HepG2 (cell line): ENCODE results near the gene PTGES. TPM values are rescaled to one million over a fixed set of nuclear protein-coding genes. Genes with fewer than 3 reads are reported as not detected.

Source experiments
- ATAC-seq: fragments of 200-7000 bp; cut with Tn5 transposase; 3 replicates; pipeline ENCODE4 v1.9.1; 2020; ENCODE audit warnings: mild to moderate bottlenecking, moderate library complexity
- BruUV-seq: library from RNA; stranded (reverse); fragments of 400-500 nt; replicated peaks from 2 replicates; lab custom pipeline; 2021; lab: Mats Ljungman, UMichigan
- CTCF ChIA-PET: fragments of 300-600 bp; formaldehyde crosslinking; extraction: SDS; loops from one replicate; lab custom pipeline; 2021; ENCODE audit warnings: low total read pairs, inconsistent platforms, low intra/inter-chr PET ratio; lab: Yijun Ruan, JAX
- POLR2A ChIA-PET: fragments of 350-600 bp; sonication (Branson Sonifier 250); formaldehyde crosslinking; loops from one replicate; lab custom pipeline; 2020; ENCODE audit warnings: antibody characterized with exemption, inconsistent platforms; lab: Yijun Ruan, JAX
- DNase-seq: peaks from one replicate; pipeline ENCODE4 v3.0.0-alpha.2; 2015; ENCODE audit warnings: low spot score
- FAIRE-seq: peaks from 3 replicates; lab custom pipeline; 2011; peaks lifted over from hg19 to GRCh38; lab: Jason Lieb, UNC
- H2AFZ ChIP-seq: one replicate; pipeline ENCODE4 v1.6.1; 2011; ENCODE audit warnings: low read length, inconsistent platforms
- H3K27ac ChIP-seq: fragments of 300-600 bp; 3 replicates; pipeline ENCODE4 v1.8.0; 2011; ENCODE audit warnings: mixed run types, mild to moderate bottlenecking, mixed read lengths, low read length, inconsistent platforms; ENCODE audit not compliant: insufficient read depth; ENCODE audit errors: extremely low read length
- H3K27me3 ChIP-seq, 2 experiments: fragments of 200-600 bp in 1 of 2; 2 replicates in 1 of 2; 3 replicates in 1 of 2; pipeline versions ENCODE4 v1.6.0 to v1.8.0; 2011; ENCODE audit warnings: low read length in 2 of 2, mild to moderate bottlenecking in 2 of 2, moderate library complexity in 2 of 2, inconsistent platforms in 1 of 2; ENCODE audit not compliant: insufficient read depth in 2 of 2, control insufficient read depth in 1 of 2
- H3K36me3 ChIP-seq, 2 experiments: fragments of 200-600 bp in 1 of 2; replicated peaks in 1 of 2; 2 replicates in 1 of 2; 3 replicates in 1 of 2; pipeline versions ENCODE4 v1.5.1 to v1.8.0; 2011; ENCODE audit warnings: low read length in 2 of 2, inconsistent platforms in 1 of 2; ENCODE audit not compliant: insufficient read depth in 2 of 2, control insufficient read depth in 1 of 2
- H3K4me1 ChIP-seq: 2 replicates; pipeline ENCODE4 v1.5.1; 2012; ENCODE audit warnings: low read length, inconsistent platforms; ENCODE audit not compliant: insufficient read depth
- H3K4me2 ChIP-seq: 2 replicates; pipeline ENCODE4 v1.6.0; 2011; ENCODE audit warnings: low read depth, low read length, inconsistent platforms
- H3K4me3 ChIP-seq, 3 experiments: fragments of 200-600 bp in 1 of 3; sonication (generic), shearing (Covaris generic) in 1 of 3; replicated peaks in 1 of 3; 2 replicates each; pipeline ENCODE4 v1.5.1; 2011 to 2016; ENCODE audit warnings: low read length in 3 of 3, inconsistent platforms in 2 of 3, low read depth in 2 of 3, mild to moderate bottlenecking in 2 of 3, control low read depth in 1 of 3, mixed read lengths in 1 of 3; ENCODE audit not compliant: insufficient read depth in 1 of 3
- H3K79me2 ChIP-seq: one replicate; pipeline ENCODE4 v1.6.1; 2011; ENCODE audit warnings: low read length, inconsistent platforms; ENCODE audit not compliant: insufficient read depth
- H3K9ac ChIP-seq: 2 replicates; pipeline ENCODE4 v1.6.0; 2011; ENCODE audit warnings: mild to moderate bottlenecking, low read depth, low read length, inconsistent platforms; ENCODE audit not compliant: insufficient read depth
- H3K9me3 ChIP-seq: 2 replicates; pipeline ENCODE4 v1.5.1; 2012; ENCODE audit warnings: mild to moderate bottlenecking, low read length
- H4K20me1 ChIP-seq: 2 replicates; pipeline ENCODE4 v1.6.0; 2011; ENCODE audit warnings: inconsistent platforms, mild to moderate bottlenecking, low read length, moderate library complexity; ENCODE audit not compliant: insufficient read depth
- HNF4G ChIP-seq, 2 experiments: sonication (generic) in 1 of 2; formaldehyde crosslinking in 1 of 2; IDR thresholded peaks; 2 replicates each; pipeline versions ENCODE4 v1.4.0 to v1.6.1; 2011 to 2020; ENCODE audit warnings: borderline replicate concordance in 2 of 2, low read depth in 2 of 2, mild to moderate bottlenecking in 2 of 2, low read length in 1 of 2, missing genetic modification reagents in 1 of 2, moderate library complexity in 1 of 2
- HNRNPLL ChIP-seq: fragments of 200-400 bp; formaldehyde crosslinking; IDR thresholded peaks from 2 replicates; pipeline ENCODE4 v1.6.1; 2017; ENCODE audit warnings: mild to moderate bottlenecking, low read depth, low read length; ENCODE audit not compliant: poor library complexity, severe bottlenecking
- ISX ChIP-seq: sonication (generic); formaldehyde crosslinking; conservative IDR thresholded peaks from 2 replicates; pipeline ENCODE4 v1.5.0; 2020; ENCODE audit warnings: missing genetic modification reagents
- KDM2A ChIP-seq: sonication (generic); formaldehyde crosslinking; IDR thresholded peaks from 2 replicates; pipeline ENCODE4 v1.4.0; 2020; ENCODE audit warnings: low read depth, missing genetic modification reagents, borderline replicate concordance
- NFKB2 ChIP-seq: sonication (generic); formaldehyde crosslinking; IDR thresholded peaks from 2 replicates; pipeline ENCODE4 v1.4.0; 2020; ENCODE audit warnings: missing genetic modification reagents, borderline replicate concordance
- RAD21 ChIP-seq: fragments of 450-650 bp; formaldehyde crosslinking; IDR thresholded peaks from 2 replicates; pipeline ENCODE4 v1.5.0; 2020; ENCODE audit warnings: mild to moderate bottlenecking
- TAF1 ChIP-seq: sonication (generic); formaldehyde crosslinking; IDR thresholded peaks from 2 replicates; pipeline ENCODE4 v1.4.0; 2020; ENCODE audit warnings: missing genetic modification reagents
- XRCC5 ChIP-seq: fragments of 200-400 bp; formaldehyde crosslinking; optimal IDR thresholded peaks from 2 replicates; pipeline ENCODE3; 2017; ENCODE audit warnings: mild to moderate bottlenecking, low read length
- ZFP36 ChIP-seq: fragments of 150-350 bp; IDR thresholded peaks from 2 replicates; pipeline ENCODE4 v1.6.1; 2018; ENCODE audit warnings: borderline replicate concordance, low read length, low read depth; ENCODE audit not compliant: partially characterized antibody
- ZNF263 ChIP-seq: sonication (generic); formaldehyde crosslinking; IDR thresholded peaks from 2 replicates; pipeline ENCODE4 v1.4.0; 2020; ENCODE audit warnings: missing genetic modification reagents
- ZNF441 ChIP-seq: sonication (generic); formaldehyde crosslinking; IDR thresholded peaks from 2 replicates; pipeline ENCODE4 v1.7.0; 2021; ENCODE audit warnings: missing genetic modification reagents, borderline replicate concordance
- ZNF75D ChIP-seq: sonication (generic); formaldehyde crosslinking; IDR thresholded peaks from 2 replicates; pipeline ENCODE4 v1.8.1; 2023; ENCODE audit warnings: missing genetic modification reagents, mild to moderate bottlenecking, borderline replicate concordance
- ZSCAN22 ChIP-seq: sonication (generic); formaldehyde crosslinking; IDR thresholded peaks from 2 replicates; pipeline ENCODE4 v1.4.0; 2020; ENCODE audit warnings: mild to moderate bottlenecking, missing genetic modification reagents
- WGBS: methylation state at CpG from one replicate; pipeline ENCODE4 v1.1.6; 2017; ENCODE audit warnings: low lambda C conversion rate; 5-methylcytosine and 5-hydroxymethylcytosine counted together
- in situ Hi-C: cut with HindIII; loops from 2 replicates; pipeline ENCODE4 v1.10.0; 2017; ENCODE audit warnings: low pct_unique_long_range_greater_than_20kb; ENCODE audit not compliant: extremely low pct_ligation_motif_present
- intact Hi-C: fragments of 100-400 bp; cut with micrococcal nuclease; formaldehyde crosslinking; loops from one replicate; pipeline ENCODE4 v1.10.0; 2022; ENCODE audit not compliant: unreplicated experiment
- polyA plus RNA-seq, 8 experiments: library from polyadenylated mRNA; depleted of rRNA in 3 of 8; stranded (reverse) in 7 of 8; unstranded in 1 of 8; fragments of >200 nt; fragmentation: Illumina TruSeq in 4 of 8; extraction: Trizol in 4 of 8; gene quantifications; 2 replicates each; pipeline versions ENCODE4 v1.2.1 to v1.2.3, GENCODE V29; 2011 to 2016; ENCODE audit warnings: low read depth in 4 of 8, missing spikeins in 1 of 8, mixed read lengths in 1 of 8; ENCODE audit not compliant: insufficient read depth in 1 of 8
- total RNA-seq, 5 experiments: library from RNA; depleted of rRNA; stranded (reverse); fragments of >200 nt; fragmentation: Illumina TruSeq; extraction: Trizol; gene quantifications; 2 replicates each; pipeline ENCODE4 v1.2.3, GENCODE V29; 2016; ENCODE audit warnings: low read depth in 1 of 5
- TF ChIP-seq, protein P1 (sequence below): sonication (generic); formaldehyde crosslinking; IDR thresholded peaks from 2 replicates; pipeline ENCODE4 v1.9.0; 2021; ENCODE audit warnings: missing genetic modification reagents, mild to moderate bottlenecking, borderline replicate concordance
- TF ChIP-seq, protein P2 (sequence below), 2 experiments: sonication (generic) in 1 of 2; formaldehyde crosslinking in 1 of 2; IDR thresholded peaks; 2 replicates each; pipeline versions ENCODE4 v1.4.0 to v1.6.1; 2018 to 2020; ENCODE audit warnings: missing genetic modification reagents in 2 of 2, borderline replicate concordance in 1 of 2, low read depth in 1 of 2, mild to moderate bottlenecking in 1 of 2, missing biosample characterization in 1 of 2
- TF ChIP-seq, protein P3 (sequence below): sonication (generic); formaldehyde crosslinking; IDR thresholded peaks from 2 replicates; pipeline ENCODE4 v1.5.1; 2020; ENCODE audit warnings: mild to moderate bottlenecking, missing genetic modification reagents

Gene PTGES
- total and polyA plus RNA-seq, 2 of the 13 experiments (the other 11 are each of a cell fraction or from before 2014, with no cell fraction given), result 0.07 TPM; not detected in 1

GRCh38 chr9:129726322-129727160 is 26.3 kb downstream of the PTGES start:
- POLR2A ChIA-PET, result no interaction called here
- Histone ChIP-seq H4K20me1 (no peaks in the 10 kb centered on the region), H3K27ac (no peak overlapping the region), H3K79me2 (no peaks in the 10 kb centered on the region), H2AFZ (no peak overlapping the region), H3K36me3 (no peaks in the 10 kb centered on the region), H3K27me3 (peaks cover 3 to 37% of the 10 kb centered on the region in 2 experiments; a peak in 4 of 5 replicates), H3K9ac (no peak overlapping the region), H3K4me2 (no peak overlapping the region), H3K4me1 (no peaks in the 10 kb centered on the region), H3K4me3 (no peak overlapping the region), H3K9me3 (no peaks in the 10 kb centered on the region)
- no peak for FAIRE-seq
- CTCF ChIA-PET, result interaction anchor here (0.9 to 2.4 kb wide), 3 partner anchors 11 to 64 kb away, joined by 3 to 16 read pairs (median 6); no protein-coding TSS in a partner anchor
- intact Hi-C loops (no loop called here), in situ Hi-C loops (no loop called here)
- peak; percentile 86 for ATAC-seq
- peak; percentile 30 for DNase-seq
- 13% methylated on average over 11 of the region's 23 CpGs for WGBS
- no TSS peak for BruUV-seq
- TF ChIP-seq ZNF441, result no peak
- peak; percentile 46; the same call in 1 of the 2 replicates for TF ChIP-seq NFKB2 (CRISPR knock-in tag)
- peak; percentile 53; the same call in 1 of the 2 replicates for TF ChIP-seq KDM2A (CRISPR knock-in tag)
- TF ChIP-seq HNF4G (IDR thresholded peaks at IDR 0.05; ENCODE audit: borderline replicate concordance, low read depth, low read length), result no peak
- no peak for TF ChIP-seq HNF4G (CRISPR knock-in tag; IDR thresholded peaks at IDR 0.05; ENCODE audit: borderline replicate concordance, low read depth)
- TF ChIP-seq RAD21, result peak; percentile 69
- TF ChIP-seq, protein P1, sequence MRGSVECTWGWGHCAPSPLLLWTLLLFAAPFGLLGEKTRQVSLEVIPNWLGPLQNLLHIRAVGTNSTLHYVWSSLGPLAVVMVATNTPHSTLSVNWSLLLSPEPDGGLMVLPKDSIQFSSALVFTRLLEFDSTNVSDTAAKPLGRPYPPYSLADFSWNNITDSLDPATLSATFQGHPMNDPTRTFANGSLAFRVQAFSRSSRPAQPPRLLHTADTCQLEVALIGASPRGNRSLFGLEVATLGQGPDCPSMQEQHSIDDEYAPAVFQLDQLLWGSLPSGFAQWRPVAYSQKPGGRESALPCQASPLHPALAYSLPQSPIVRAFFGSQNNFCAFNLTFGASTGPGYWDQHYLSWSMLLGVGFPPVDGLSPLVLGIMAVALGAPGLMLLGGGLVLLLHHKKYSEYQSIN, result no peak
- no peak for TF ChIP-seq ZNF263 (CRISPR knock-in tag)
- TF ChIP-seq, protein P2, sequence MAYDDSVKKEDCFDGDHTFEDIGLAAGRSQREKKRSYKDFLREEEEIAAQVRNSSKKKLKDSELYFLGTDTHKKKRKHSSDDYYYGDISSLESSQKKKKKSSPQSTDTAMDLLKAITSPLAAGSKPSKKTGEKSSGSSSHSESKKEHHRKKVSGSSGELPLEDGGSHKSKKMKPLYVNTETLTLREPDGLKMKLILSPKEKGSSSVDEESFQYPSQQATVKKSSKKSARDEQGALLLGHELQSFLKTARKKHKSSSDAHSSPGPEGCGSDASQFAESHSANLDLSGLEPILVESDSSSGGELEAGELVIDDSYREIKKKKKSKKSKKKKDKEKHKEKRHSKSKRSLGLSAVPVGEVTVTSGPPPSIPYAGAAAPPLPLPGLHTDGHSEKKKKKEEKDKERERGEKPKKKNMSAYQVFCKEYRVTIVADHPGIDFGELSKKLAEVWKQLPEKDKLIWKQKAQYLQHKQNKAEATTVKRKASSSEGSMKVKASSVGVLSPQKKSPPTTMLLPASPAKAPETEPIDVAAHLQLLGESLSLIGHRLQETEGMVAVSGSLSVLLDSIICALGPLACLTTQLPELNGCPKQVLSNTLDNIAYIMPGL (CRISPR knock-in tag; IDR thresholded peaks at IDR 0.05; ENCODE audit: borderline replicate concordance in 1 of 2, low read depth in 1 of 2), result 0 out of 4 replicates have a peak, but pooled peaks of 1 of the 2 experiments have one; percentile 36
- TF ChIP-seq ZSCAN22, result no peak
- TF ChIP-seq, protein P3, sequence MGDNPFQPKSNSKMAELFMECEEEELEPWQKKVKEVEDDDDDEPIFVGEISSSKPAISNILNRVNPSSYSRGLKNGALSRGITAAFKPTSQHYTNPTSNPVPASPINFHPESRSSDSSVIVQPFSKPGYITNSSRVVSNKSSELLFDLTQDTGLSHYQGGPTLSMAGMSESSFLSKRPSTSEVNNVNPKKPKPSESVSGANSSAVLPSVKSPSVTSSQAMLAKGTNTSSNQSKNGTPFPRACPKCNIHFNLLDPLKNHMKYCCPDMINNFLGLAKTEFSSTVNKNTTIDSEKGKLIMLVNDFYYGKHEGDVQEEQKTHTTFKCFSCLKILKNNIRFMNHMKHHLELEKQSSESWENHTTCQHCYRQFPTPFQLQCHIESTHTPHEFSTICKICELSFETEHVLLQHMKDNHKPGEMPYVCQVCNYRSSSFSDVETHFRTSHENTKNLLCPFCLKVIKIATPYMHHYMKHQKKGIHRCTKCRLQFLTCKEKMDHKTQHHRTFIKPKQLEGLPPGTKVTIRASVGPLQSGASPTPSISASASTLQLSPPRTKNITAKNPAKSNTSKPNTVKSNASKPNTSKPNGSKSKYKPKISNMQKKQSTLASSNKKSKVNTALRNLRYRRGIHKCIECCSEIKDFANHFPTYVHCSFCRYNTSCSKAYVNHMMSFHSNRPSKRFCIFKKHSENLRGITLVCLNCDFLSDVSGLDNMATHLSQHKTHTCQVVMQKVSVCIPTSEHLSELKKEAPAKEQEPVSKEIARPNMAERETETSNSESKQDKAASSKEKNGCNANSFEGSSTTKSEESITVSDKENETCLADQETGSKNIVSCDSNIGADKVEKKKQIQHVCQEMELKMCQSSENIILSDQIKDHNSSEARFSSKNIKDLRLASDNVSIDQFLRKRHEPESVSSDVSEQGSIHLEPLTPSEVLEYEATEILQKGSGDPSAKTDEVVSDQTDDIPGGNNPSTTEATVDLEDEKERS, result no peak
- no peak for TF ChIP-seq ZNF75D
- TF ChIP-seq TAF1 (CRISPR knock-in tag), result no peak
- no peak for TF ChIP-seq ZFP36
- no peak for TF ChIP-seq ISX
- TF ChIP-seq HNRNPLL, result peak; percentile 24
- TF ChIP-seq XRCC5, result peak; percentile 66
